ENCODE results near the gene TSPAN16.
"Not testable (repeated sequence)": the region's sequence is repeated elsewhere in the genome, so short reads cannot be mapped to it uniquely, and the experiment has no call there.

The TSPAN16 gene

GRCh38 chr19:11269408-11269807, 26.6 kb upstream of the TSPAN16 start:
- no peak for DNase-seq

GRCh38 chr19:11273296-11273695, 22.7 kb upstream of the TSPAN16 start:
- DNase-seq = no peak

GRCh38 chr19:11273989-11274388, 22.0 kb upstream of the TSPAN16 start:
- no peak for DNase-seq

GRCh38 chr19:11274533-11275086, 21.4 kb upstream of the TSPAN16 start:
- no peak for DNase-seq

DNA sequence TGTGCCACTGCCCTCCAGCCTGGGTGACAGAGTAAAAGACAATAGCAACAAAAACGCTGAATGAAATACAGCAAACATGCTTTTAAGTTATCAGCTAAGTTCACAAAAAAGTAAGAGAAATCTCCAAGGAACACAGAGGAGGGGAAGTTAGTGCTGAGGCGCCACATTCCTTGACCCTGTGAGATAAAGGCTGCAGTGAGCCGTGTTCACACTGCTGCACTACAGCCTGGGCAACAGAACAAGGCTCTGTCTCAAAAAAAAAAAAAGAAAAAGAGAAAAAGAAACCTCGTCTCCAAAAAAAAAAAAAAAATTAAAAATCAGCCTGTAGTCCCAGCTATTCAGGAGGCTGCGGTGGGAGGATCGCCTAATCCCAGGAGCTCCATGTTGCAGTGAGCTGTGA, 17.3 kb upstream of the TSPAN16 start:
- no peak for DNase-seq

DNA sequence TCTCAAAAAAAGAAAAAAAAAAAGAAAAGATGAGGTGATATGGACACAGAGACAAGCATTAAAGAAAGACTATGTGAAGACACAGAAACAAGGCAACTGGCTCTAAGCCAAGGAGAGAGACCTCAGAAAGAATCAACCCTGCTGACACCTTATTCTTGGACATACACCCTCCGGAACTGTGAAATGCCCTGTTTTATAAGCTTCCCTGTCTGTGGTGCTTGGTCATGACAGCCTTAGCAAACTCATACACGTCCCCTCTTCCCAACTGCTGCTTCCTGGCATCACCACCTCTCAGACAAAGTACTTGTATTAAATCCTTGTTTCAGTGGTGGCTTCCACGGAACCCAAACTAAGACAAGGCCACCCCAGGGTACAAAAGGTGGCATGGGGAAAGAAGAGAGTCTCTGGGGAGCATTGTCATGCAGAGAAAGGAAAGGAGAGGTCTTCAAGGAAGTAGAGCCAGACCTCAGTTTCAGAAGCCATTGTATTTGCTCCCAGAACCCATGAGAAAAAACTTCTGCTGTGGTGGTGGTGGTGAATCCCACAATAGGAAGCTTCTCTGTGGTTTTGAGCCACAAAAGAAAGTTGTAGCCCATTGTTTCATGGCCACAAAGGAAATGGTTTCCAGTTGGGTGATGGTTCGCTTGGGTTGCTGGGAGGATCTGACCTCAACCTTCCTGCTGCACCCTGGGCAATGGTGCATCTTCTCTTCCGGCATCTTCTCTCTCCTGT, 16.3 kb upstream of the TSPAN16 start:
- peak in 4 of 5 donors; percentile 18 to 87 (median 28) for DNase-seq

- no peak for DNase-seq
Measured at GRCh38 chr19:11281356-11282049, 14.5 kb upstream of the TSPAN16 start.

- DNase-seq = no peak
Measured at GRCh38 chr19:11284515-11284914, 11.4 kb upstream of the TSPAN16 start.

DNA sequence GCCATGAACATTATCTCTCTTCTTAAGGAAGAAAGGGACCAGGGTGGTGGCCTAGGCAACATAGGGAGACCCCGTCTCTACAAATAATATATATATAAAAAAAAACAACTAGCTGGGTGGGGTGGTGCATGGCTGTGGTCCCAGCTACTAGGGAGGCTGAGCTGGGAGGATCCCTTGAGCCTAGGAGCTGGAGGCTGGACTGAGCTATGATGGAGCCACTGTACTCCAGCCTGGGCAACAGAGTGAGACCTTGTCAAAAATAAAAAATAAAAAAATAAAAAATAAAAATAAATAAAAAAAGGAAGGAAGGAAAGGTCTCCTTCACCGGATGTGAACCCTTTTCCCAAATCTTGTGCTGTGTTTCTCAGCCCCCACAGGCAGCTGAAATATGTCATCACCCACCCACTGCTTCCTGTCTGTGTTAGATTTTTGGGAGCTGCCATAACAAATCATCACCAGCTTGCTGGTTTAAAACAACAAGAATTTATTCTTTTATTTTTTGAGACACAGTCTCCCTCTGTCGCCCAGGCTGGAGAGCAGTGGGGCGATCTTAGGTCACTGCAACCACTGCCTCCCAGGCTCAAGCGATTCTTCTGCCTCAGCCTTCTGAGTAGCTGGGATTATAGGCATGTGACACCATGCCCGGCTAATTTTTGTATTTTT, 9.5 kb upstream of the TSPAN16 start:
- no peak for DNase-seq

DNA sequence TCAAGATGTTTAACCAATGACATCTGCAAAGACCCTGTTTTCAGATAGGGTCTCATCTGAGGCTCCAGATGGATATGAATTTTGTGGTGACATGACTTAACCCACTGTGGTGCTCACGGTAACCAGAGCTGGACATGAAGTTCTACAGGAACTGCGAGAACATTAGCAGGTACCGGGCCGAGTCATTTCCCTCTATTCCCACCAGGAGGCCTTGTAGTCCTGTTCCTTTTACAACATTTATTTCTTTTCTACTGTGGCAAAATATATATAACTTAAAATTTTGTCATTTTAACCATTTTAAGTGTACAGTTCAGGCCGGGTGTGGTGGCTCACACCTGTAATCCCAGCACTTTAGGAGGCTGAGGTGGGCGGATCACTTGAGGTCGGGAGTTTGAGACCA, 7.6 kb upstream of the TSPAN16 start:
- DNase-seq = no peak

- no peak for DNase-seq
Measured at GRCh38 chr19:11290256-11290655, 5.7 kb upstream of the TSPAN16 start.

GRCh38 chr19:11291415-11291814, 4.5 kb upstream of the TSPAN16 start:
- DNase-seq = no peak

GRCh38 chr19:11291991-11292390, 4.0 kb upstream of the TSPAN16 start:
- DNase-seq = no peak

- DNase-seq = peak; percentile 51 to 83 (median 66)
Measured at GRCh38 chr19:11293433-11294389, 2.2 kb upstream of the TSPAN16 start.

DNA sequence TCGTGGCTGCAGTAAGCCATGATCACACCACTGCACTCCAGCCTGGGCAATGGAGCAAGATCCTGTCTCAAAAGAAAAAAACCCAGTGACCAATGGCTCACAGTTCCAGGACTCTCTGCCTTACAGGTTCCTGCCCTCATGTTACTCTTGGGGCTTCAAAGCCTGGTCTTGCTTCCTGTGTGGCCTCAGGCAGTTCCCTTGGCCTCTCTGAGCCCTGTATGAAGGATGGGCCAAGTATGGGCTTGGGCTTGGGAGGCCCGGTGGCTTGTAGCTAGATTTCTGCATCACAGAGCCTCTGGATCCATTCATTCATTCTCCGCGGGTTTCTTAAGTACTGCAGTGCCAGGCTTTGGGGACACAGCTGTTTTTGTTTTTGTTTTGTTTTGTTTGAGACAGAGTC, 780 bp upstream of the TSPAN16 start:
- no peak for DNase-seq

- no peak for DNase-seq
Measured at GRCh38 chr19:11296264-11296663, 304 bp downstream of the TSPAN16 start.

DNA sequence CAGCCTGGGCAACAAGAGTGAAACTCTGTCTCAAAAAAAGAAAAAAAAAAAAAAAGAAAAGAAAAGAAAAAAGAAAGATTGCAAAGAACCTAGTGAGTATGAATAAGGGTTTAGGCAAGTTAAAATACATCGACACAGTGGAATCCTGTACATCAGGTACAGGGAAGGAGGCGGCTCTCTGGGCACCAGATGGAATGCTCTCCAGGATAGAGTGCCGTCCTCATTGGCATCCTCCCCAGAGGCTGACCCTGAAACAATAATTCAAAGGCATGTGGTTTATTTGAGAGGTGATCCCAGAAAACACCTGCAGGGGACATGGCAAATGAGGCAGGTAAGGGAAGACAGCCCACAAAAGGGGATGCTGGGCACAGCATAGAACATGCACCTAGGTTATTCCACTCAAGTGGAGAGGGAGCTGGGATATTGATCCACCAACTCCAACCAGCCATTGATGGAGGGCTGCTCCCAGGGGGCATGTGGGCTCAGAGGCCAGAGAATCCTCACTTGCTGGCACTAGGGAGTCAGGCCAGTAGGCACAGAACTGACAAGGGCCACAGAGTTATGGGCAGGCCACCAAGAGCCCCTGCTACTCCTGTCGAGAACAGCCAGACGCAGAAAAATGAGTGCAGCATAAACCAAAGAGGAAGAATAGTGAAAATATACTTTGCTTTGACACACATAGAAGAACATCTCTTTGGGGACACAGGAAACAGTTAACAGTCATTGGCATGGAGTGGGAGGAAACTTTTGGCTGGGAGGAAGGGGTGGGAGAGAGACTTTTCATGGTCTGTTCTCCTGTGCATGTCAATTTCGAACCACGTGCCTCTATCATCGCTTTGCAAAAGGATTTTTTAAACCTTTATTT, 4.2 kb downstream of the TSPAN16 start:
- DNase-seq = no peak

GRCh38 chr19:11300811-11301120, 4.8 kb downstream of the TSPAN16 start:
- DNase-seq = no peak

- DNase-seq = no peak
Measured at GRCh38 chr19:11304936-11305335, 9.0 kb downstream of the TSPAN16 start.

DNA sequence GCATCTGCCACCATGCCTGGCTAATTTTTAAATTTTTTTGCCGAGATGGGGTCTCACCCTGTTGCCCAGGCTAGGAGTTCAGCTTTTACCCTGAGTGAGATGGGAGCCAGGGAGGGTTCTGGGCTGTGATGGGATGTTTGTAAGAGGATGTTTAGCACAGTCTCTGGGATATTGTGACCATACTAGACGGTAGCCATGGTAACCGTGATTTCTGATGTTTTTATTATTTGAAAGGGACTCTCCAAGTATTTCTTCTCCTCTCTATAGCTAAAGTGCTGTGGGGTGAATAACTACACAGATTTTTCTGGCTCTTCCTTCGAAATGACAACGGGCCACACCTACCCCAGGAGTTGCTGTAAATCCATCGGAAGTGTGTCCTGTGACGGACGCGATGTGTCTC, 10.4 kb downstream of the TSPAN16 start:
- DNase-seq = no peak

- DNase-seq = not testable (repeated sequence)
Measured at GRCh38 chr19:11320278-11320995, 24.5 kb downstream of the TSPAN16 start.
